ENCODE results near the gene PCK2.

PCK2 gene

DNA sequence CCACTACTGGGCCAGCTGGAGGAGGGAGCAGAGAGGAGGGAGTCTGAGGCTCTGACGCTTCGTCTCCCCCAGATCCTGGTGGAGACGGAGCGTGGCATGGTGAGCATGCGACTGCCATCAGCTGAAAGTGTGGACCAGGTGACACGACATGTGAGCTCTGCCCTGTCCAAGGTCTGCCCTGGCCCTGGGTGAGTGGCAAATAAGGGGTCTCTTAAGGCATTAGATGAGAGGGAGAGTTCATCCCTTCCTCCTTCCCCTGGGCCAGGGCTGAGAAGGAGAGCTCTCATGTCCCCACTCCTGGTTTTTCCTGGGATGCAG lies 39.8 kb upstream of the PCK2 start:
- no peak overlapping the region for H3K27ac ChIP-seq
- TF ChIP-seq, protein P1, sequence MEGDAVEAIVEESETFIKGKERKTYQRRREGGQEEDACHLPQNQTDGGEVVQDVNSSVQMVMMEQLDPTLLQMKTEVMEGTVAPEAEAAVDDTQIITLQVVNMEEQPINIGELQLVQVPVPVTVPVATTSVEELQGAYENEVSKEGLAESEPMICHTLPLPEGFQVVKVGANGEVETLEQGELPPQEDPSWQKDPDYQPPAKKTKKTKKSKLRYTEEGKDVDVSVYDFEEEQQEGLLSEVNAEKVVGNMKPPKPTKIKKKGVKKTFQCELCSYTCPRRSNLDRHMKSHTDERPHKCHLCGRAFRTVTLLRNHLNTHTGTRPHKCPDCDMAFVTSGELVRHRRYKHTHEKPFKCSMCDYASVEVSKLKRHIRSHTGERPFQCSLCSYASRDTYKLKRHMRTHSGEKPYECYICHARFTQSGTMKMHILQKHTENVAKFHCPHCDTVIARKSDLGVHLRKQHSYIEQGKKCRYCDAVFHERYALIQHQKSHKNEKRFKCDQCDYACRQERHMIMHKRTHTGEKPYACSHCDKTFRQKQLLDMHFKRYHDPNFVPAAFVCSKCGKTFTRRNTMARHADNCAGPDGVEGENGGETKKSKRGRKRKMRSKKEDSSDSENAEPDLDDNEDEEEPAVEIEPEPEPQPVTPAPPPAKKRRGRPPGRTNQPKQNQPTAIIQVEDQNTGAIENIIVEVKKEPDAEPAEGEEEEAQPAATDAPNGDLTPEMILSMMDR (conservative IDR thresholded peaks at IDR 0.05), result no peak
- TF ChIP-seq ZFX (IDR thresholded peaks at IDR 0.05), result no peak

DNA sequence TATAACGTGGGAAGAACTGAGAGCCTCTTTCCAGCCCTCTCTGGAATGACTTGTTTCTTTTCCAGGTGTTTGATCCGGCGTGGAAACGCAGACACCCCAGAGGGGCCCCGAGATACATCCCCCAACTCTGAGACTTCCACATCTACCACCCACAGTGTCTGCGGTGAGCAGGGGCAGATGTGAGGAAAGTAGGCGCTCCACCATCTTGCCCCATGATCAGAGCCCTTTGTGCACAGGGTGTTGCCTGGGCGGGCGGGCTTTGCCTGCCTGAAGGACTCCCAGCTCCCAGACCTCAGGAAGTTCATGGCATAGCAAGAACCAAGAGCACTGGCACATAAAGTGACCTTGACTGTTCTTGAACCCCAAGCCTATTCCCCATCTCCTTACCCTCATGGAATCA lies 39.5 kb upstream of the PCK2 start:
- no peak overlapping the region for H3K27ac ChIP-seq
- no peak for TF ChIP-seq ZFX (IDR thresholded peaks at IDR 0.05)
- TF ChIP-seq, protein P1 (conservative IDR thresholded peaks at IDR 0.05), result no peak

DNA sequence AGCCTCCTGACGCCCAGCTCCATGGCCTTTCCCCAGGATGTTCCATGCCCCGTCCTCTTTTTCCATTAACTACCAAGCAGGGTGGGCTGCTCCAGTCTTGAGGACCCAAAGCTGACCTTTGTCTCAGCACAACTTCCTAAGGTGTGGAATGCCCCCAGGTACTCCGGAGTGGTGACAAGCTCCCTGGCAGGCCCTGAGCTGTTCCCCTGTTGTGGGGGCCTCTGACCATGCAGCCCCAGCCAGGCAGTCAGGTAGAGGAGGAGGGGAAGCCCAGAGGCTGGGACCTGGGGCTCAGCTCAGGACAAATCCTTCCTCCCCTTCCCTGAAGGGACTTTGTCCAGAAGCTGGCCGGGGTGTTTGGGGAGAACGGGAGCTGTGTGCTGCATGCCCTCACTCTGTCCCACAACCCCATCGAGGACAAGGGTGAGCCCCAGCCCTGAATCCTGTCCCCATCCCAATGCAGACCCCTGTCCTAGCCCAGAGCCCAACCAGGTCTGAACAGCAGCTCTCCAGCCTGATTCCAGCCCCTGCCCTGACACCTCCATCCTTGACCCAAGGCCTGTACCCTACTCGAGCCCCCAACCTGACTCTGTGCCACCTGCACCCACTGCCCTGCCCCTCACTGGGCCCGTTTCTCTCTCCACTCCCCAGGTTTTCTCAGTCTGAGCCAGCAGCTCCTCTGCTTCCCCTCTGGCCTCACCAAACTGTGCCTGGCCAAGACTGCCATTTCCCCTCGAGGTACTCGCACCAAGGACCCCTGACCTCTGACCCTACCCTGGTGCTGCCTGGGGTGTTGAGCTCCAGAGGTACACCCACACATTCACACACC lies 37.9 kb upstream of the PCK2 start:
- no peak overlapping the region for H3K27ac ChIP-seq
- TF ChIP-seq ZFX (IDR thresholded peaks at IDR 0.05), result no peak
- TF ChIP-seq, protein P1 (conservative IDR thresholded peaks at IDR 0.05), result no peak

DNA sequence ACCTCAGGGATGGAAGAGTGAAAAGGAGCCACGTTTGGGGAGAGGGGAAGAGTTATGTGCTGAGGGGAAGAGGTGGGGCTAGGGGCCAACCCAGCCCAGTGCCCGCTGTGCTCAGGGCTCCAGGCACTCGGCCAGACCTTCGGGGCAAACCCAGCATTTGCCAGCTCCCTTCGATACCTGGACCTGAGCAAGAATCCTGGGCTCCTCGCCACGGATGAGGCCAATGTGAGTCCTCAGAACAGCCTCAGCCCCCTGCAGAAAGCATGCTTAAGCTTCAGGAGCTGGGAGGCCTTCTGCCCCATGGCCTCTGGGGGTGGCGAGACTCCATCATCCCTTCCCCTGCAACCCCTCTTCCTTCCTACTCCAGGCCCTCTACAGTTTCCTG lies 37.3 kb upstream of the PCK2 start:
- no peak for TF ChIP-seq ZFX (IDR thresholded peaks at IDR 0.05)
- TF ChIP-seq, protein P1 (conservative IDR thresholded peaks at IDR 0.05), result no peak
- H3K27ac ChIP-seq, result no peak overlapping the region

DNA sequence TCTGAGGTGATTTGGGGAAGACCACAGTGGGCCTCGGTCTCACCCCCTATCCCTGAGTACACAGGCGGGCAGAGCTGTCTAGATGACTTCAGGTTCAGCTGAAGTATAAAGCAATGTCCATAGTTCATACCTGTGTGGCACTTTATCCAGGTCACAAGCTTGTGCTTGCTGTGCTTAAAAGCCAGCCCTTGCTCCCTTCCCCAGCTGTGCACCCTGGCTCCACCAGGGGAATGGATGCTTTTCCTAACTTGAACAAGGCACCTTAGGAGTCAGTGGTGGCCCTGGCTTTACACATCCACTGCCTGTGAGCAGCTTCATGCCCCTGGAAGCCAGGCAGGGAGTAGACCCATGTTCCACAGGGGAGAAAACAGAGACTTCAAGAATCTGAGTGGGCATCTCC lies 36.8 kb upstream of the PCK2 start:
- TF ChIP-seq ZFX (IDR thresholded peaks at IDR 0.05), result no peak
- TF ChIP-seq, protein P1 (conservative IDR thresholded peaks at IDR 0.05), result no peak
- H3K27ac ChIP-seq, result no peak overlapping the region

DNA sequence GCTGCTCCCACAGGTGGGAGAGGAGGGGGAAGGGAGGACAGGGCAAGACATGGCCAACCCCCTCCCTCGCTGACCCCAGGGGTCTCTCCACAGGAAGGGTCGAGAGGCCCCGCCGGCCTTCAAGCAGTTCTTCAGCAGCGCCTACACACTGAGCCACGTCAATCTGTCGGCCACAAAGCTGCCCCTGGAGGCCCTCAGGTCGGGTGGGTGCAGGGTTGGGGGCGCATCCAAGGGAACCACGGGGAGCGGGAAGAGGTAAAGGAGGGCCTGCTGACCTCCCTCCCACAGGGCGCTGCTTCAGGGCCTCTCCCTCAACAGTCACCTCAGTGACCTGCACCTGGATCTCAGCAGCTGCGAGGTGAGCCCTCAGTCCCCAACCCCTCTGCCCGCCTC lies 36.2 kb upstream of the PCK2 start:
- TF ChIP-seq, protein P1 (conservative IDR thresholded peaks at IDR 0.05), result no peak
- no peak for TF ChIP-seq ZFX (IDR thresholded peaks at IDR 0.05)
- H3K27ac ChIP-seq, result no peak overlapping the region

DNA sequence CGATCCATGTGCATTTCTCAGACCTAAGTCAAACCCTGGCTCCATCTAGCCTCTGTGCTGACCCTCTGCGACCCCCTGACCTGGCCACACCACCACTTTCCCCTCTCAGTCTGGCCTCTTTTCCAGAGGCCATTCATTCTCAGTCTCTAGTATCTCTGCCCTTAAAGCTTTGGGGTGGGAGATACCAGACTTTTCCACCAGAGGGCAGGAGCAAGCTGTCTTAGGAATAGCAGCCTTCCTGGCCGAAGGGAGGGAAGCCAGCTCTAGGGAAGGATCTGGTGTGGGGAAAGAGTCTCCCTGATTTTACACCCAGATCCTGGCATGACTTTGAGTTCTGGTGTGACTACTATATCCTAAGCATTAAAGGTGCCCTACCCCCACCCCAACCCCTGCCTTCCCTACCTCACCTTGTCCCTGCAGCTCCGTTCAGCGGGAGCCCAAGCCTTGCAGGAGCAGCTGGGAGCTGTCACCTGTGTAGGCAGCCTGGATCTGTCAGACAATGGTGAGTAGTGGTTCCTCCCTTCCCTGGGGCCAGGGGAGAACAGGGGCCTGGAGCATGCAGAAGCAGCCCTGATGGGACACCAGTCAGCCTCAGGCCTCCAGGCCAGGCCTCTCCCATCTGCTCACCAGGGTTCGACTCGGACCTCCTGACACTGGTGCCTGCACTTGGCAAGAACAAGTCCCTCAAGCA lies 35.7 kb upstream of the PCK2 start:
- TF ChIP-seq, protein P1 (conservative IDR thresholded peaks at IDR 0.05), result peak; percentile 80
- TF ChIP-seq ZFX (IDR thresholded peaks at IDR 0.05), result no peak
- H3K27ac ChIP-seq, result no peak overlapping the region
